HG03342 (cell line): ENCODE measurements around the gene SLC17A3.

Experiments
- ATAC-seq: cut with Tn5 transposase; IDR thresholded peaks from one replicate; pipeline ENCODE4 v1.9.1; 2021; ENCODE audit warnings: mild to moderate bottlenecking, moderate library complexity; ENCODE audit not compliant: unreplicated experiment

SLC17A3 gene

GRCh38 chr6:25874118-25874517, at the start of gene SLC17A3:
Gene SLC17A3, minus strand, starts transcription at chr6:25874243. Its CDS starts 5,856 bp downstream, at chr6:25868387.
- ATAC-seq: no peak

GRCh38 chr6:25922301-25922700, 48.3 kb upstream of the SLC17A3 start:
- ATAC-seq: no peak

GRCh38 chr6:25921525-25922203, 47.6 kb upstream of the SLC17A3 start:
- ATAC-seq: no peak

- ATAC-seq: no peak
Observed at GRCh38 chr6:25919657-25920056, 45.6 kb upstream of the SLC17A3 start.

- ATAC-seq: no peak
Observed at GRCh38 chr6:25918083-25918683, 44.1 kb upstream of the SLC17A3 start.

- ATAC-seq: no peak
Observed at GRCh38 chr6:25916789-25917490, 42.9 kb upstream of the SLC17A3 start.

GRCh38 chr6:25916330-25916729, 42.3 kb upstream of the SLC17A3 start:
- no peak for ATAC-seq

GRCh38 chr6:25913741-25914140, 39.7 kb upstream of the SLC17A3 start:
- ATAC-seq: no peak

GRCh38 chr6:25911351-25911750, 37.3 kb upstream of the SLC17A3 start:
- no peak for ATAC-seq

- ATAC-seq: no peak
Observed at GRCh38 chr6:25907475-25908014, 33.5 kb upstream of the SLC17A3 start.

- no peak for ATAC-seq
Observed at GRCh38 chr6:25903467-25904099, 29.5 kb upstream of the SLC17A3 start.

- no peak for ATAC-seq
Observed at GRCh38 chr6:25902071-25902470, 28.0 kb upstream of the SLC17A3 start.

- no peak for ATAC-seq
Observed at GRCh38 chr6:25900843-25901242, 26.8 kb upstream of the SLC17A3 start.

GRCh38 chr6:25899580-25900408, 25.8 kb upstream of the SLC17A3 start:
- ATAC-seq: no peak

- ATAC-seq: no peak
Observed at GRCh38 chr6:25899123-25899522, 25.1 kb upstream of the SLC17A3 start.

- ATAC-seq: no peak
Observed at GRCh38 chr6:25898289-25898977, 24.4 kb upstream of the SLC17A3 start.

- no peak for ATAC-seq
Observed at GRCh38 chr6:25896252-25896651, 22.2 kb upstream of the SLC17A3 start.

GRCh38 chr6:25895771-25896170, 21.7 kb upstream of the SLC17A3 start:
- no peak for ATAC-seq

- no peak for ATAC-seq
Observed at GRCh38 chr6:25893778-25894177, 19.7 kb upstream of the SLC17A3 start.

GRCh38 chr6:25892877-25893276, 18.8 kb upstream of the SLC17A3 start:
- ATAC-seq: no peak
